Measurements from ENCODE around the gene EFCAB9.

Gene EFCAB9

DNA sequence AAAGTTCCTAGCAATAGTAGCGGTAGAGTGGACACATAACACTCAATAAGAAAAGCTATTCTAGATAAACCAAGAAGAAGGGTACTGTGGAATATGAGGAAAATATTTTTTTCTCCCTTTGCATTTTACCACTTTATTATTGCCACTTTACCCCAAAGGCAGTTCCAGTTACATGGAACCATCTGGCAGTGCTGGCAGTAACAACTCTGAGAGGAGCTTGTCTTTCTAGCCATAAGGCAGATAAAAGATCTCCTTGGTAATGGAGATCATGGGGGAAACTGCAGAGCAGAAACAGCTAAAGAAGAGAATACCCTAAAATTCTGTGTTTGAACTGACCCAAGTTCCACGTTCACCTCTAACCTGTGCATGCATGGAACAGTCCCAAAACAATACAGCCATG, 51.1 kb downstream of the EFCAB9 start:
- DNase-seq: peak; percentile 68

DNA sequence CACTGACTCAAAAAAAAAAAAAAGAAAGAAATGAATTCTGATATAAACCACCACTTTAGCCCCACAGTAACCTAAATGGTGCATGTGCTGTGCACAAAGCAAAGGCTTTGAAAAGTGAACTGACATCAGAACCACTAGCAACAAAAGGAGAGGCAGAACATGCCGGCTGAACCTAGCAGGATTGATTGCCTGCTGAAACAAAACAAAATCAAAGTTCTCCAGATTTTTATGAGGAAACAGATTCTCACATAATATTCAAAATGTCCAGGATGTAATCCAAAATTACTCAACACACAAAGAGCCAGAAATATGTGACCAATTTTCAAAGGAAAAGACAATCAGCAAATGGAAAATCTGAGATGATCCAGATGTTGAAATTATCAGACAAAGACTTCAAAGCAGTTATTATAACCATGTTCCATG, 51.7 kb downstream of the EFCAB9 start:
- no peak for DNase-seq

DNA sequence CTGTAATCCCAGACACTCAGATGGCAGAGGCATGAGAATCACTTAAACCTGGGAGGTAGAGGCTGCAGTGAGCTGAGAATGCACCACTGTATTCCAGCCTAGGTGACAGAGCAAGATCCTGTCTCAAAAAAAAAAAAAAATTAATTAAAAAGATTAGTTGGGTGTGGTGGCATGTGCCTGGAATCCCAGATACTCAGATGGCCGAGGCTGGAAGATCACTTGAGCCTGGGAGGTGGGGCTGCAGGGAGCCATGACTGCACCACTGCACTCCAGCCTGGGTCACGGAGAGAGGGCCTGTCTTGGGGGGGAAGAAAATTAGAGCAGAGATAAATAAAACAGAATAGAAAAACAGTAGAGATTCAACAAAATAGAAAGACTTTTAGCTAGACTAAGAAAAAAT, 54.7 kb downstream of the EFCAB9 start:
- no peak for DNase-seq

DNA sequence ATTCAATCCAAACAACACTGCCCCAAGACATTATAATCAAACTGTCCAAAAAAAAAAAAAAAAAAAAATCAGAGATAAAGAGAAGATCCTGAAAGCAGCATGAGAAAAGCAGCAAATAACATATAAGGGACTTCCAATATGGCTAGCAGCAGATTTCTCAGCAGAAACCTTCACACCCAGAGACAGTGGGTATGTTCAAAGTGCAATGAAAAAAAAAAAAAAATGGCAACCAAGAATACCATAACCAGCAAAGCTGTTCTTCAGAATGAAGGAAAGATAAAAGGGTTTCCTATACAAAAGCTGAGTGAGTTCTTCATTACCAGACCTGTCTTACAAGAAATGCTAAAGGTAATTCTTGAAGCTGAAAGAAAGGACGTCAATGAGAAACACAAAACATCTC, 57.4 kb downstream of the EFCAB9 start:
- no peak for DNase-seq

DNA sequence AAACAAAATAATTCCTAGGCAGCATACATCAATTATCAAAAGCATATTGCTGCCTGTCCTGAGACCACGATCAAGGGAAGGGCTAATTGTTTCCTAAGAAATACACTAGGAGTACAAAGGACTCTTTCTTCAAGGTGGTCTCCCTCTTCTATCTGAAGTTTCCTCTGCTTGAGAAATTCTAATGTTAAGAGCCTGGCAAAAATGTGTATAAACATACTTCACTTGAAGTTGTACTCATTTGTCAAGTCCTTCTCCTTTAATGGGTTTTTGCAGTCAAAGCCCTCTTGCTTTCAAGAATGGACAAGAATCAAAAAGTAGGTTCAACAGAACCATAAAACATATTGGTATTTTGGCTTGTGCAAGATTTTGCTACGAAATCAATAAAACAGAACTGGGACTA, 58.5 kb downstream of the EFCAB9 start:
- DNase-seq: no peak
